Activated CD4-positive, alpha-beta T cell treated with anti-CD3 and anti-CD28 coated beads, Interleukin-10, Interleukin-2, amounts not matched to agents 100 ng/mL and 50 ng/mL, durations not matched to agents 16 hours and 8 hours (primary cell): Measurements from ENCODE around the gene HAVCR2.

Experiments used
- DNase-seq: peaks from one replicate; pipeline ENCODE4 v3.0.0-alpha.2; 2020

HAVCR2 gene

DNA sequence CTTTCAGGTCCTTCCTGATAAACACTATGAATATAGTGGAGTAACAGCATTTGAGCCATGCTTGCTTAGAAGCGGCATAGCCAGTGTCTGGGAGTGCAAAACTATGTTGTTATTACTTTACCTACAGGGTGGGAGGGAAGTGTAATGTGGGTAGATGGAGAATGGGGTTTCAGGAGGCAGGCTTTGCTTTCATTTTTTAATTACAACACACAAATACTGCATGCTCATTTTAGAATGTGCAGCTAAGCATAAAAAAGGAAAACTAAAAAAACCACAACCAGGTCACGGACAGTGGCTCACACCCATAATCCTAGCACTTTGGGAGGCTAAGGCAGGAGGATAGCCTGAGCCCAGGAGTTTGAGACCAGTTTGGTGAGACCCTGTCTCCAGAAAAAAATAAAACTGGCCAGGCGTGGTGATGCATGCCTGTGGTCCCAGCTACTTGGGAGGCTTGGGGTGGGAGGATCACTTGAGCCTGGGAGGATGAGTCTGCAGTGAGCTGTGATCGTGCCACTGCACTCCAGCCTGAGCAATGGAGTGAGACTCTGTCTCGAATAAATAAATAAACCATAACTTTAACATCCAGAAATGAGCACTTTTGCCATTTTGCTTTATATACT, 70.2 kb downstream of the HAVCR2 start:
- DNase-seq, result no peak
